Measurements from ENCODE around the gene LIMA1.

- TF ChIP-seq MYC (IDR thresholded peaks at IDR 0.05; ENCODE audit: low read depth, low read length): no peak
- no peak for TF ChIP-seq CTCF (IDR thresholded peaks at IDR 0.05; ENCODE audit: low read depth, low read length)
- TF ChIP-seq POLR2A (IDR thresholded peaks at IDR 0.05; ENCODE audit: extremely low read depth, insufficient read length): no peak
- no peak for TF ChIP-seq MAX (IDR thresholded peaks at IDR 0.05; ENCODE audit: low read depth, low read length)
Measured at GRCh38 chr12:50205648-50206047, 77.7 kb downstream of the LIMA1 start.

Data from NB4 (cell line).